ENCODE data around the gene ERCC1. TPM values are rescaled to one million over a fixed set of nuclear protein-coding genes. Genes with fewer than 3 reads are reported as not detected.
"Not testable (repeated sequence)": the region's sequence is repeated elsewhere in the genome, so short reads cannot be mapped to it uniquely, and the experiment has no call there.

ERCC1 gene
- total RNA-seq, 1 donor from 2014 or later: 66.2 TPM

DNA sequence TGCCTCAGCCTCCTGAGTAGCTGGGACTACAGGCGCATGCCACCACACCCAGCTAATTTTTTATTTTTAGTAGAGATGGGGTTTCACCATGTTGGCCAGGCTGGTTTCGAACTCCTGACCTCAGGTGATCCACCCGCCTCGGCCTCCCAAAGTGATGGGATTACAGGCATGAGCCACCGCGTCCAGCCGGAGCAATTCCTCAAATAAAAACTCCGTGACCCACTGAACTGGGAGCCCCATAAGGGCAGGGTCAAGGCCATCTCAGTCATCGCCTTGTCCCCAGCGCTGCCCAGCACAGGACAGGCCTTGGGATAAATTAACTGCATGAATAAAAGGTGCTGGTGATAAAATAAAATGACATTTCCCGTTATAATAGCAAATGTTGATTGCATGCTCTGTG lies 6.2 kb upstream of the ERCC1 start:
- DNase-seq (ENCODE audit: low spot score): not testable (repeated sequence)

DNA sequence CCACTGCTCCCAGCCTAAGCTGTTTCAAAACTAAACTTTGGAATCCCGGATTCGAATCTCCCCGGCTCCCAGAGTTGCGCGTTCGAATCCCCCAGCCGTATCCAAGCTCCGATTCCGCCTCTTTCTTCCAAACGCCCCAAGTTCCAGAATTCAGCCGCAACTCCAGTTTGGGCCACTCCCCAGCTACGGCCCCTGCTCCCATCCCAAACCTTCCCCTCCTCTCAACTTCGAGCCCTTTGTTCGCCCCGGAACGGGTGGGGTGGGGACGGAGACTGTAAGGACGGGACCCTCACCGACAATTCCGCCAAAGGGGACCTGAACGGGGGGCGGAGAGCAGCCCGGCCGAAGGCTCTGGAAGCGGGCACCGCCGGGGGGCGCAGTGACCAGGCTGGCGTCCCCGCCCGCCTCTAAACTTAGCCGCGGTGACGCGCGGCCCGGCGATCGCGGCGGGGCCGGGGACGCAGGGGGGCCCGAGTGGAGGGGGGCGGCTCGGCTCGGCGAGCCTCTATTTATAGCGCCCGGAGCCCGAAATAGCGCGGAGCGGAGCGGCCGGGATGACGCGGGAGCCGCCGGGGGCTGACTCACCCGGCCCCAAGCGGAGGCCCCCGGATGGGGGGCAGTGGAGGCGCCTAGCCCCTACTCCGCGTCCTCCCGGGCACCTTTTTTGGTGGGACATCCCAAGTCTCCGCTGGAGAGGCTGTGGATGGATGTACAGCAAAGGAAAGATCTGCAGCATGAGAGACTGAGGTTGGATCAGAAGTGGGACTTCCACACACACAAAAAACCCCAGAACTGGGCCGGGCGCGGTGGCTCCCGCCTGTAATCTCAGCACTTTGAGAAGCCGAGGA lies 4.9 kb upstream of the ERCC1 start:
- peak; percentile 59 for DNase-seq (ENCODE audit: low spot score)

DNA sequence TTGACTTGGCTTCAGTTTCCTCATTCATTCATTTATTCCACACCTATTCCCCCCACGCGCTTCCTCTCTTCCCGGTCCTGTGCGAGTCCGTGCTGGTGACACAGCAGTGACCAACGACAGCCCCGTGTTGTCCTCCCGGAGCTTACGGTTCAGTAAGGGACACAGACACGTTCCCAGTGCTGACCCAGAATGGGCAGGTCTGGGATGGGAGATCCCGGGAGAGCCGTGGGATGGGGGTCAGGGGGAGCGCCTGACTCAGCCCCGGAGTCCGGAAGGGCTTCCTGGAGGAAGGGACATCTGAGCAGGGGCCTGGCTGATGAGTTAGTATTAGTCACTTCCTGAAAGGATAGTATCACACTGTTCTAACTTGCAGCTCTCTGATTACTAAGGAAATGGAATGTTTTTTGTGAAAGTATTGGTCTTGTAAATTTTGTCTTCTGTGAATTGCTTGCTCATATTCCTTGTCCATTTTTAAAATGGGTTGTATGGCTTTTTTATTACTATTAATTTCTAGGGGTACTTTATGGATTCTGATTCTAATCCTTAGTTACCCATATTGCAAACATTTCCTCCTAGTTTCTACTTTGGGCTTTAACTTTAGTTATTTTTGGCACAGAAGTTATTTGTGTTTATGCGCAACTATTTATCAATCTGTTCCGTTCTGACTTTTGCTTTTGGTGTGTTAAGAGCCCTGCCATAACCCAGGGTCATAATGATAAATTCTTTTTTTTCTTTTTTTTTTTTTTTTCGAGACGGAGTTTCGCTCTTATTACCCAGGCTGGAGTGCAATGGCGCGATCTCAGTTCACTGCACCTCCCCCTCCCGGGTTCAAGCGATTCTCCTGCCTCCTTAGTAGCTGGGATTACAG lies 708 bp upstream of the ERCC1 start:
- DNase-seq (ENCODE audit: low spot score): peak; percentile 63

DNA sequence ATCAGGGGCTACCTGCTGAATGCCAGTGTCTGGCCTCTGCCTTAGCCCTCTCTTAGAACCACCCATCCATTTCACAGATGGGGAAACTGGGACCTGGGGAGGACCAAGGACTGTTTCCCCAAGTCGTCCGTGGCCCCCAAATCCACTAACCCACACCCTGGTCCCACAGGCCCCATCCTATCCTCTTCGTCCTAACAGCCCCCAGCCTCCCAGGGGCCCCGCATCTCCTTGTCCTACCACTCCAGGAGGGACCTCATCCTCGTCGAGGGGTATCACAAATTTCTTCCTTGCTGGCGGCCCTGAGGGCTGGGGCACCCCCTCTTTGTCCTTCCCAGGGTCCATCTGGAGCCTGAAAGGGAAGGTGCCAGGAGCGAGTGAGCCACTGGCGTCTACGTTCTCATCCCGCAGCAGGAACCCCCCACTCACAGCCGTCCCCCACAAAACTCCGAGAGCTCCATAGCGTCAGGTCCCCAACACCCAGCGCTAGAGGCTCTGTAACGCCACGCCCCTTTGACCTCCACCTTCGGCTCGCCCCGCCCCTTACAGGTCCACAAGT lies 606 bp downstream of the ERCC1 start:
- DNase-seq (ENCODE audit: low spot score): no peak

DNA sequence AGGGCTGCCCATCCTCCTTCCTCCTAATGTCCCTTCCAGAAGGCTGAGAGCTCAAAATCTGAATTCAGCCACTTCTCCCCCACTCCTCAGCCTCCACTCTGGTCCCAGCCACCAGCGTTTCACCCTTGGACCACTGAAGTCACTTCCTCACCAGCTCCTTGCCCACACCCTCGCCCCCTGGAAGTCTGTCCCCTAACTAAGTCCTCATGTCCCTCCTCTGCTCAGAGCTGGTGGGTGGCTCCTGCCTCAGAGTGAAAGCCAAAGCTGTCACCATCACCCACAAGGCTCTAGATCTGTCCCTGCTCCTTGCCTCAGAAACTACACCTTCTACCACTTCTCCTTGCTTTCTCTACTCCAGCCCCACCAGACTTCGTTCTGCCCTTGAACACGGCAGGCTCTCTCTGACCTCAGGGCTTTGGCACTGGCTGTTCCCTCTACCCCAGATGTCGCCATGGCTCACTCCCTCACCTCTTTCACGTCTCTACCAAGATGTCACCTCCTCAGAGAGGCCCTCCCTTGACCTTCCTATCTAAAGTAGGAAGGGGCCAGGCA lies 1.7 kb downstream of the ERCC1 start:
- no peak for DNase-seq (ENCODE audit: low spot score)

DNA sequence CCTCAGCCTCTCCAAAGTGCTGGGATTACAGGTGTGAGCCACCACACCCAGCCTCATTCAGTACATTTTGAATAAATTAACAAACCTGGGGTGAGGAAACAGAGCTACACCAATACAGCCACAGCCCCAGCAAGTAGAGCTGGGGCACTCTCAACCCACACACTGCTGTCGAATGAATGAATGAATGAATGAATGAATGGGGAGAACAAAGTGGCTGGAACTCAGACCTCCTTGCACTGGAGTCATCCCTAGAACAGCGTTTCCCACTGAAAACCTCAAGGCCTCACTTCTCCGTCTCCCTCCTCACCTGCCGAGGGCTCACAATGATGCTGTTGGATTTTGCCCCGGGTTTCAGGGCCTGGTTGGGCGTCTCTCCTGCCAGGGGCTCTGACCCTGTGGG lies 2.8 kb downstream of the ERCC1 start:
- DNase-seq (ENCODE audit: low spot score): no peak

DNA sequence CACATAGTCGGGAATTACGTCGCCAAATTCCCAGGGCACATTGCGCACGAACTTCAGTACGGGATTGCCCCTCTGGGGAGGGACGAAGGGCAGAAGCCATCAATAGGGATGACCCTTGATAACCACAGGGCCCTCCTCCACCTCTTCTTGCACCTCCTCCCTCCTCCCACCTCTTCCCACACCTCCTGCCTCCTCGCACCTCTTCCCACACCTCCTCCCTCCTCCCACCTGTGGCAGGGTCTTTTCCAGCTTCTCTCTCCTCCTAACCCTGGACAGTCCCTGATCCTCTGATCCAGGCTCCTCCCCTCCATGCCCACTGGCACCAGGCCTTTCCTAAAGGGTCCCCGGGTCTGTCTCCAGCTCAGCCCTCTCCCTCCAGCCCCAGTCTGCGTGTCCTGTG lies 3.4 kb downstream of the ERCC1 start:
- no peak for DNase-seq (ENCODE audit: low spot score)

DNA sequence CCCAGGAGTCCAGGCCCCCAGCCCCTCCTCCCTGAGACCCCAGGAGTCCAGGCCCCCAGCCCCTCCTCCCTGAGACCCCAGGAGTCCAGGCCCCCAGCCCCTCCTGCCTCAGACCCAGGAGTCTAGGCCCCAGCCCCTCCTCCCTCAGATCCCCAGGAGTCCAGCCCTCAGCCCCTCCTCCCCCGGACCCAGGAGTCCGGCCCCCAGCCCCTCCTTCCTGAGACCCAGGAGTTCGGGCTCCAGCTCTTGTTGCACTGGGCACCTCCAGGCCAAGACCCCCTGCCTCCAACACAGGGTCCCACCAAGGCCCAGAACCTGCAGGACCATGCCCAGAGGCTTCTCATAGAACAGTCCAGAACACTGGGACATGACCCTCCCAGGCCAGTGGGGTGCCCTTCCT lies 3.8 kb downstream of the ERCC1 start:
- no peak for DNase-seq (ENCODE audit: low spot score)

DNA sequence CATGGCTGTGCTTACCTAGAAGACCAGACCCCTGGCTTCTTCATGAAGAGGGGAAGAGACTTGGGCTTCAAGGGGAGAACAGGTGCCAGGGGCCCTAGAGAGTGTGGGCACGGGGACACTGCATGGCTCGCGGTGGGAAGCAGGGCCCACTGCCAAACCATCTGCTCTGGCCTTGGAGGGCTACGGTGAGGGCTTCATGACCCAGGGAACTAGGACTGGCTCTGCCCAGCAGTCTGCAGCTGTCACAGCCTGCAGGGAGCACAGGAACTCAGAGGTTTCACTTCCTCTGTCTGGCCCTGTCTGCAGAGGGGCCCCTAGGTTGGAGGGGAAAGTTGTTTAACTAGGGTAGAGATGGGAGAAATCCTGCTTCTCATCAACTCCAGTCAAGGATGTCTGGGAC lies 4.3 kb downstream of the ERCC1 start:
- DNase-seq (ENCODE audit: low spot score): no peak

DNA sequence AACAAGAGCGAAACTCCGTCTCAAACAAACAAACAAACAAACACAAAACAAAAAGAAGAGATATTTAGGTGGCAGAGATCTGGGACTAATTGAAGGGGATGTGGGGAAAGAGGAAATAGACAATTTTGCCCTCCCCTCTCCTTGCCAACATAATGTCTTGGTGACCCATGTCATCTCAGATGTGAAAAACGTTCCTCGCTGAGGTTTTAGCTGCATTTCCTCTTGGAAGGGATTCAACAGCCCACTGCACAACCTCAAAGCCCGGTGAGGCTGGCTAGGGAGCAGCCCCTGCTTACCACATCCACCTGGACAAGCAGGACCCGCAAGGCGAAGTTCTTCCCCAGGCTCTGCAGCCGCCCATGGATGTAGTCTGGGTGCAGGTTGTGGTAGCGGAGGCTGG lies 4.9 kb downstream of the ERCC1 start:
- no peak for DNase-seq (ENCODE audit: low spot score)

DNA sequence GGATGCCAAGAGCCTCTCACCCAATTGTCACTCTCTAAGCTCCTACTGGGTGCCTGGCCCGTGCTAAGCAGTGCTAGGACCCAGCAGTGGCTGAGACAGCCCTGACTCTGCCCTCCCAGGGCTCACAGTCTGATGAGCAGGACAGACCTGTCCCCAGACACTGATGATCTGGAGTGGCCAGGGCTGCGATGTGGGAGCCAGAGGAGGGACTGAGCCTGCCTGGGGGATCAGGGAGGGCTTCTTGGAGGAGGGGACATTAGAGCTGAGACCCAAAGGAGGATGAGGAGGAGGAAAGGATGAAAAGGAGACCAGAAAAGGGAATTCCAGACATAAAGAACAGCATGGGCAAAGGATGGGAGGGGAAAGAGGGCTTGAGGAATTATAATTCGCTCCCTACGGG lies 6.6 kb downstream of the ERCC1 start:
- DNase-seq (ENCODE audit: low spot score): no peak

DNA sequence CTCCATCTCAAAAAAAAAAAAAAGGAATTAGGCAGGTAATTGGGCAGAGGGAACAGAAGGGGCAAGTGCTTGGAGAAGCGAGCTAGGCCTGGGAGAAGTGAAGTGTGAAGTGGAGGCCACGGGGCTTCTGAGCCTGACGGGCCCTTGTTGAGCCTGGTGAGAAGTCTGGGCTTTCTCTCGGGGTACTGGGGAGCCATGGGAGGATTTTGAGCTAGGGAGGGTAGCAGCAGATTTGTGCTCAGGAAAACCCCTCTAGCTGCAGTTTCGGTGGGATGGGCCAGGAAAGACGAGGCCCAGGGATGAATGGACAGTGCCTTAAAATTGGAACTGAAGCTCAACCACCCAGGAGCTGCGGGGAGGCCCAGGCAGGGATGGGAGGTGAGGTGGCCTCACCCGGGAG lies 9.2 kb downstream of the ERCC1 start:
- no peak for DNase-seq (ENCODE audit: low spot score)

DNA sequence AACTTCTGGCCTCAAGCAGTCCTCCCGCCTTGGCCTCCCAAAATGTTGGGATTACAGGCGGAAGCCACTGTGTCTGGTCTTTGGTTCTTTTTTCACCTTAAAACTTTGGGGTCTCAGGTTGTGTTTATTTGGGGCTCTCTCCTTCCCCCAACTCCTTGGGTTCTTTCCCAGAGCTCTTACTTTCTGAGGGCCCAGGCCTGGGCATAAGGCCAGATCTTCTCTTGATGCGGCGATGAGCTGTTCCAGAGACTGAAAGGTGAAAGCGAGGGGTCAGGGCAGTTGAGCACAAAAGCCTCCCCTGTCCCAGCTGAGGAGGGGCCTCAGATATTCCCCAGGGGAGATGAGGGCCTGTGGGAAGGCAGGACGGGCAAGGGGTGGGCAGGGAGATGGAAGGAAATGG lies 10.2 kb downstream of the ERCC1 start:
- no peak for DNase-seq (ENCODE audit: low spot score)

DNA sequence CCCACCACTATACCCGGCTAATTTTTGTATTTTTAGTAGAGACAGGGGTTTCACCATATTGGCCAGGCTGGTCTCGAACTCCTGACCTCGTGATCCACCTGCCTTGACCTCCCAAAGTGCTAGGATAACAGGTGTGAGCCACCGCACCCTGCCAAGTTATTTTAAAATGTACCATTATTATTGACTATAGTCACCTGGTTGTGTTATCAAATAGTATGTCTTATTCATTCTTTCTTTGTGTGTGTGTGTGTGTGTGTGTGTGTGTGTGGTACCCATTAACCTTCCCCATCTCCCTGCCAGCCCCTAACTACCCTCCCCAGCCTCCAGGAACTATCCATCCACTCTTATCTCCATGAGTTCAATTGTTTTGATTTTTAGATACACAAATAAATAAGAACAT lies 13.4 kb downstream of the ERCC1 start:
- not testable (repeated sequence) for DNase-seq (ENCODE audit: low spot score)

DNA sequence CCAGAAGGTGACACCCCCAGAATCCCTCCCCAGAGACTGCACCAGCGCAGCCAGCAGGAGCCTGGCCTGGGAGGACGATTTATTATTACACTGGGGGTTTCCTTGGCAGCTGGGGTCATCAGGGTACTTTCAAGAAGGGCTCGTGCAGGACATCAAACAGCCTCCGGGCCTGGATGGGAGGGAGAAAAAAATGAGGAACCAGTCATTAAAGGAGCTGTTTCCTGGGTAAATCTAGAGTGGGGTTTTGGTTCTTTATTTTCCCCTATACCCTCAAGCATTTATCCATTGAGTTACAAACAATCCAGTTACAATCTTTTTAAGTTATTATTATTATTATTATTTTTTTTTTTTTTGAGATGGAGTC lies 14.2 kb downstream of the ERCC1 start:
- DNase-seq (ENCODE audit: low spot score): no peak

DNA sequence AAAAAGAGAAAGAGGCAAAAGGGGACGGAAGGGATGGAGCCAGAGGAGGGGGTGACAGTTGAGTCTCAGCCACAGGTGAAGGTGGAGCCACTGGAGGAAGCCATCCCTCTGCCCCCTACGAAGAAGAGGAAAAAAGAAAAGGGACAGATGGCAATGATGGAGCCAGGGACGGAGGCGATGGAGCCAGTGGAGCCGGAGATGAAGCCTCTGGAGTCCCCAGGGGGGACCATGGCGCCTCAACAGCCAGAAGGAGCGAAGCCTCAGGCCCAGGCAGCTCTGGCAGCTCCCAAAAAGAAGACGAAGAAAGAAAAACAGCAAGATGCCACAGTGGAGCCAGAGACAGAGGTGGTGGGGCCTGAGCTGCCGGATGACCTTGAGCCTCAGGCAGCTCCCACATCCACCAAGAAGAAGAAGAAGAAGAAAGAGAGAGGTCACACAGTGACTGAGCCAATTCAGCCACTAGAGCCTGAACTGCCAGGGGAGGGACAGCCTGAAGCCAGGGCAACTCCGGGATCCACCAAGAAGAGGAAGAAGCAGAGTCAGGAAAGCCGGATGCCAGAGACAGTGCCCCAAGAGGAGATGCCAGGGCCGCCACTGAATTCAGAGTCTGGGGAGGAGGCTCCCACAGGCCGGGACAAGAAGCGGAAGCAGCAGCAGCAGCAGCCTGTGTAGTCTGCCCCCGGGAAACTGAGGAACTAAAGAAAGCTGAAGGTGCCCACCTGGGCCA lies 14.7 kb downstream of the ERCC1 start:
- no peak for DNase-seq (ENCODE audit: low spot score)

DNA sequence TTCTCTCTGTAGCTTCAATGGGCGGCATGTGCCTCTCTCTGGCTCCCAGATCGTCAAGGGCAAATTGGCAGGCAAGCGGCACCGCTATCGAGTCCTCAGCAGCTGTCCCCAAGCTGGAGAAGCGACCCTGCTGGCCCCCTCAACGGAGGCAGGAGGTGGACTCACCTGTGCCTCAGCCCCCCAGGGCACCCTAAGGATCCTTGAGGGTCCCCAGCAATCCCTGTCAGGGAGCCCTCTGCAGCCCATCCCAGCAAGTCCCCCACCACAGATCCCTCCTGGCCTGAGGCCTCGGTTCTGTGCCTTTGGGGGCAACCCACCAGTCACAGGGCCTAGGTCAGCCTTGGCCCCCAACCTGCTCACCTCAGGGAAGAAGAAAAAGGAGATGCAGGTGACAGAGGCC lies 15.6 kb downstream of the ERCC1 start:
- DNase-seq (ENCODE audit: low spot score): no peak

DNA sequence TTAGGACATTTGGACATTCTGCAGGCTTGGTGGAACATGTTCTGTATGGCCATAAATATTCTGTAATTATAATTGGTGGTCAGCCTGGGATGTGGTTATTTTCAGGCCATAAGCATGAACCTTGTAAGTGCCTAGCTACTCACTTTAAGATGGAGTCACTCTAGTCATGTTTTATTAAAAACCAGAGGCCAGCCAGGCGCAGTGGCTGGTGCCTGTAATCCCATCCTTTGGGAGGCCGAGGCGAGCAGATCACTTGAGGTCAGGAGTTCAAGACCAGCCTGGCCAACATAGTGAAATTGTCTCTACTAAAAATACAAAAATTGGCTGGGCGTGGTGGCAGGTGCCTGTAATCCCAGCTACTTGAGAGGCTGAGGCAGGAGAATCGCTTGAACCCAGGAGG lies 16.1 kb downstream of the ERCC1 start:
- DNase-seq (ENCODE audit: low spot score): not testable (repeated sequence)

DNA sequence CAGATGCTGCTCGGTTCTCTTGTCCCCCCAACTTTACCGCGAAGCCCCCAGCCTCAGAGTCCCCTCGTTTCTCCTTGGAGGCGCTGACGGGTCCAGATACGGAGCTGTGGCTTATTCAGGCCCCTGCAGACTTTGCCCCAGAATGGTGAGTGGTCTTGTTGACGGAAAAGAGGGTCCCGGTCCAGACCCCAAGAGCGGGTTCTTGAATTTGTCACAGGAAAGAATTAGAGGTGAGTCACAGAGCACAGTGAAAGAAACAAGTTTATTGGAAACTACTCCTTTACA lies 16.7 kb downstream of the ERCC1 start:
- no peak for DNase-seq (ENCODE audit: low spot score)

DNA sequence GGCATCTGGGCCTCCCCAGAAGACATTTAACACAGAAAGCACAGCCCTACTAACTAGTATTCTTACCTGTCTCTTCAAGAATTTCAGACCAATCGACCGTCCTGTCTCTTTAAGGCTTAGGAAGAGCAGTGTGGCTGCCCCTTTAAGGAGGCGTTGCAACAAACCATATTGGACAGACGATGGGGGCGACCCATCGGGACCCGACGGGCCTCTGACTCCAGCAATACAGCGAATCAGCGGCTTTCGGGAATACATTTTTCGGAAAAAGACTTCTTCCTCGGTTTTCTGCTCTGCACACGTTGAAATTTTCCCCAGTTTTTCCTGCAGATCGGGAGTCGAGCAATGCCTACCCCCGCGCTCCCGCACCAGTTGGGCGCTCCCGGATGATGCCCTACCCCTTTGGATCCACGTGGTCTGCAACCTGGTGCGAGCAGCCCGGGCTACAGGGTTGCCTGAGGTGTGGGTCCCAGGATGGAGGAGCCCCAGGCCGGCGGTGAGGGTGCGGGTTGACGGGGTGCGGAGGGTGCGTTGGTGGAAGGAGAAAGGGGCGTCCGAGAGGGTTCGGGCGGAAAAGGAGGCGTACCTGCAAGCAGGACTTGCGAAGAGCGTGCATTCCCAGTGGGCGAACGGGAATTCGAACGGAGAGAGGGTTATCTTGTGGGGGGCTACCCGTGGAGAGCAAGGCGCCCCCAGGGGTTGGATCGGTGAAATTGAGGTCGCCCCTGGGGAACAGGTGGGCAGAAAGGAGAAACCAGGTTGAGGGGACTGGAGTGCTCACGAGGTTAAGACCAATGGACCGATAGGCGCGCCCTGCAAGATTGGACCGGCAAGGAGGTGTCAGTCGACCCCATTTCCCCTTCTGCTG lies 17.3 kb downstream of the ERCC1 start, which contains the start of gene POLR1G:
Gene POLR1G, plus strand, starts transcription at position 419 of the 865 bp plus-strand sequence. Its CDS starts 53 bp downstream, at position 472.
- peak; percentile 95 for DNase-seq (ENCODE audit: low spot score)
